Hematopoietic multipotent progenitor cell treated with erythropoietin and hydrocortisone succinate and interleukin-3 and kit ligand, for 6 days (in vitro differentiated cells): ENCODE measurements around the gene PDE4B.

Experiments used
- DNase-seq: peaks from one replicate; pipeline ENCODE4 v3.0.0-alpha.2; 2015

PDE4B gene

GRCh38 chr1:66374561-66375111 lies 581.9 kb downstream of the PDE4B start:
- DNase-seq: no peak

GRCh38 chr1:66375125-66375524 lies 582.4 kb downstream of the PDE4B start:
- DNase-seq: no peak

- no peak for DNase-seq
These were observed 587.9 kb downstream of the PDE4B start for GRCh38 chr1:66380452-66381212.

GRCh38 chr1:66381621-66382275 lies 589.1 kb downstream of the PDE4B start:
- no peak for DNase-seq

- DNase-seq: peak; percentile 30
These were observed 590.5 kb downstream of the PDE4B start for GRCh38 chr1:66383168-66383567.

GRCh38 chr1:66383611-66384010 lies 590.9 kb downstream of the PDE4B start:
- no peak for DNase-seq

GRCh38 chr1:66384258-66384921 lies 591.7 kb downstream of the PDE4B start:
- DNase-seq: no peak

- DNase-seq: no peak
These were observed 594.0 kb downstream of the PDE4B start for GRCh38 chr1:66386712-66387111.

- no peak for DNase-seq
These were observed 596.2 kb downstream of the PDE4B start for GRCh38 chr1:66388913-66389312.

- peak; percentile 32 for DNase-seq
These were observed 601.0 kb downstream of the PDE4B start for GRCh38 chr1:66393586-66394287.

GRCh38 chr1:66394603-66395002 lies 601.9 kb downstream of the PDE4B start:
- no peak for DNase-seq

- DNase-seq: peak; percentile 49
These were observed 602.7 kb downstream of the PDE4B start for GRCh38 chr1:66395202-66396061.

- DNase-seq: no peak
These were observed 603.7 kb downstream of the PDE4B start for GRCh38 chr1:66396212-66396890.

- DNase-seq: no peak
These were observed 604.5 kb downstream of the PDE4B start for GRCh38 chr1:66397192-66397591.

- no peak for DNase-seq
These were observed 607.3 kb downstream of the PDE4B start for GRCh38 chr1:66399888-66400529.

- no peak for DNase-seq
These were observed 608.0 kb downstream of the PDE4B start for GRCh38 chr1:66400660-66401059.

- DNase-seq: no peak
These were observed 608.5 kb downstream of the PDE4B start for GRCh38 chr1:66401244-66401643.

GRCh38 chr1:66402194-66402593 lies 609.5 kb downstream of the PDE4B start:
- no peak for DNase-seq

- DNase-seq: no peak
These were observed 610.5 kb downstream of the PDE4B start for GRCh38 chr1:66403007-66403731.

- no peak for DNase-seq
These were observed 612.4 kb downstream of the PDE4B start for GRCh38 chr1:66405061-66405460.
